ENCODE measurements around the gene ZNF207. TPM values are rescaled to one million over a fixed set of nuclear protein-coding genes. Genes with fewer than 3 reads are reported as not detected.

The ZNF207 gene
- total RNA-seq, 1 experiment from 2014 or later, result 296 TPM

DNA sequence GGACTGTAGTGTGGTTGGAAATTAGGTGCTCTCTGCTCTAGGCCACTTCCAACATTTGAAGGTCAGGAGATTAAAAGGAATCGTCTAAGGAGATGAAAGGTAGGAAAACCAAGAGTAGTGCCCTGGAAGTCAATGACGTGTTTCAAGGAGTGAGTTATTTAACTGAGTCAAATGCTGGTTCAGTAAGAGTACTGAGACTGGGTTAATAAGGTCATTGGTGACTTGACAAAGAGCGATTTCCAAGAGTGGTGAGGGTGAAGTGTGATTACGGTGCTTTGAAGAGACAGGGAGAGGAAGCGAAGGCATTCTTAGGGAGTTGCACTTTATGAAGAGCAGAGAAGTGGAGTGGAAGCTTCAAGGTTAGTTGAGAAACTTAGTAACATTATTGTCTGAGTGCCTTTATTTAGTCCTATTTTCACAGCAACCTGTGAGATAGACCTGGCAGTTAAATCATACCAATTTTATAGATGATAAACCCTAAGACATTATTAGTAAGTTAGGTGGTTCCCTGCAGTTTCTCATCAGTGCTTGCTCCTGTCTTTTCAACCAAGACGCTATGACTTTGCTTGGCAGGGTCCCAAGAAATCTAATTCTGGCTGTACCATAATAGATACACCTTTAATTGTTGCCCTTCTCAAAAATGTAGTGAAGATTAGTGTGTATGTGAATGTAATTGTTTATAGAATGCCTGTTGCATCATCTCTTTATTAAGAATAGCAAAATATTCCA lies 5.9 kb downstream of the ZNF207 start:
- H3K4me3 Mint-ChIP-seq, result no peak overlapping the region
- no peak overlapping the region for H3K9ac ChIP-seq (ENCODE audit: extremely low read depth, insufficient read length, low read length)
- peaks cover 2% of the 10 kb centered on the region for H4K20me1 ChIP-seq (ENCODE audit: control insufficient read depth, insufficient read depth, insufficient read length)

More for the DNA sequence above, 5.9 kb downstream of the ZNF207 start:
- Histone ChIP-seq H3K23ac (ENCODE audit: insufficient read length, low read depth, low read length) (no peak overlapping the region), H3K79me1 (ENCODE audit: insufficient read depth, low read depth, low read length, poor library complexity, severe bottlenecking) (peaks cover 13% of the 10 kb centered on the region), H3T11ph (ENCODE audit: low read length) (no peak overlapping the region), H3K18ac (ENCODE audit: insufficient read length, low read depth, low read length) (no peak overlapping the region), H4K91ac (ENCODE audit: insufficient read length, low read depth, low read length) (no peak overlapping the region), H2BK20ac (ENCODE audit: low read depth, low read length, poor library complexity, severe bottlenecking) (no peak overlapping the region), H2BK15ac (ENCODE audit: low read depth, low read length) (no peak overlapping the region), H2BK5ac (ENCODE audit: insufficient read length, low read length) (no peak overlapping the region), H3K23me2 (ENCODE audit: insufficient read length, low read depth, low read length, poor library complexity, severe bottlenecking) (no peaks in the 10 kb centered on the region), H3K79me2 (ENCODE audit: insufficient read depth, low read length) (peaks cover 53% of the 10 kb centered on the region), H4K5ac (ENCODE audit: insufficient read length, low read depth, low read length) (peak overlapping the region; percentile 81), H3K27me3 (ENCODE audit: insufficient read depth, low read length) (no peaks in the 10 kb centered on the region), H2AFZ (ENCODE audit: low read length) (no peak overlapping the region), H3K4ac (ENCODE audit: low read depth, low read length) (no peak overlapping the region), H3K9me3 (ENCODE audit: control insufficient read depth, low read depth, low read length) (no peaks in the 10 kb centered on the region), H3K4me2 (ENCODE audit: insufficient read depth, insufficient read length, low read length) (peak overlapping the region; percentile 25), H4K8ac (replicated peaks; ENCODE audit: insufficient read length, low read depth, low read length) (peak overlapping the region; percentile 88), H3K14ac (ENCODE audit: insufficient read depth, low read length) (no peak overlapping the region), H2AK5ac (ENCODE audit: insufficient read length, low read length) (no peak overlapping the region), H3K56ac (ENCODE audit: insufficient read length, low read depth, low read length) (no peak overlapping the region), H2BK120ac (ENCODE audit: low read depth, low read length, poor library complexity, severe bottlenecking) (no peak overlapping the region), H3K27ac (ENCODE audit: insufficient read length, low read depth, low read length) (no peak overlapping the region), H2BK12ac (ENCODE audit: insufficient read length, low read depth, low read length) (no peak overlapping the region), H3K4me1 (ENCODE audit: insufficient read depth, low read length) (no peaks in the 10 kb centered on the region; the same call in 1 of the 2 replicates)
- Mint-ChIP-seq H3K27me3 (ENCODE audit: low read depth) (no peaks in the 10 kb centered on the region), H3K36me3 (ENCODE audit: insufficient read depth in 1 of 3, low read depth in 3 of 3) (peaks cover 54 to 82% (median 78%) of the 10 kb centered on the region in 3 experiments), H3K9me3 (no peaks in the 10 kb centered on the region), H3K27ac (peak overlapping the region in 2 of 3 experiments; percentile 8 to 90; a peak in 3 of 7 replicates), H3K4me1 (peaks cover 23 to 35% of the 10 kb centered on the region in 2 experiments)
- WGBS (ENCODE audit: extremely low coverage, insufficient read length, low lambda C conversion rate), result no CpG with 5 or more reads among the region's 6 CpGs
- TF ChIP-seq, protein P1, sequence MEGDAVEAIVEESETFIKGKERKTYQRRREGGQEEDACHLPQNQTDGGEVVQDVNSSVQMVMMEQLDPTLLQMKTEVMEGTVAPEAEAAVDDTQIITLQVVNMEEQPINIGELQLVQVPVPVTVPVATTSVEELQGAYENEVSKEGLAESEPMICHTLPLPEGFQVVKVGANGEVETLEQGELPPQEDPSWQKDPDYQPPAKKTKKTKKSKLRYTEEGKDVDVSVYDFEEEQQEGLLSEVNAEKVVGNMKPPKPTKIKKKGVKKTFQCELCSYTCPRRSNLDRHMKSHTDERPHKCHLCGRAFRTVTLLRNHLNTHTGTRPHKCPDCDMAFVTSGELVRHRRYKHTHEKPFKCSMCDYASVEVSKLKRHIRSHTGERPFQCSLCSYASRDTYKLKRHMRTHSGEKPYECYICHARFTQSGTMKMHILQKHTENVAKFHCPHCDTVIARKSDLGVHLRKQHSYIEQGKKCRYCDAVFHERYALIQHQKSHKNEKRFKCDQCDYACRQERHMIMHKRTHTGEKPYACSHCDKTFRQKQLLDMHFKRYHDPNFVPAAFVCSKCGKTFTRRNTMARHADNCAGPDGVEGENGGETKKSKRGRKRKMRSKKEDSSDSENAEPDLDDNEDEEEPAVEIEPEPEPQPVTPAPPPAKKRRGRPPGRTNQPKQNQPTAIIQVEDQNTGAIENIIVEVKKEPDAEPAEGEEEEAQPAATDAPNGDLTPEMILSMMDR (conservative IDR thresholded peaks at IDR 0.05), result no peak
- DNase-seq, result no peak
